C4-2B (cell line): Measurements from ENCODE around the gene ALDH1A3.

ENCODE experiments used
- CTCF ChIP-seq: fragments of 450-650 bp; conservative IDR thresholded peaks from 2 replicates; pipeline ENCODE4 v1.5.1; 2017; ENCODE audit warnings: mild to moderate bottlenecking
- ZFX ChIP-seq: fragments of 450-650 bp; IDR thresholded peaks from 2 replicates; pipeline ENCODE4 v1.6.1; 2017

- TF ChIP-seq CTCF (no peak), ZFX (no peak)
Measured at GRCh38 chr15:100902436-100903167, 23.0 kb downstream of the ALDH1A3 start.
